ENCODE data around the gene ALKBH1. TPM values are rescaled to one million over a fixed set of nuclear protein-coding genes. Genes with fewer than 3 reads are reported as not detected.

Gene ALKBH1
- total and polyA plus RNA-seq, 5 donors: 7.2 to 10.5 (median 9.5) TPM

GRCh38 chr14:77721437-77721836, 13.6 kb upstream of the ALKBH1 start:
- no peak overlapping the region for H3K27ac ChIP-seq (ENCODE audit: low read length)
- DNase-seq: no peak
- no peak for ATAC-seq
- WGBS: 92% methylated on average over 5 of the region's 5 CpGs
- H3K4me1 ChIP-seq (ENCODE audit: control insufficient read depth, insufficient read depth, low read length): no peaks in the 10 kb centered on the region
- H3K4me3 ChIP-seq (ENCODE audit: low read length): no peak overlapping the region
- intact Hi-C loops (cut with DNase I): no loop called here
- no peaks in the 10 kb centered on the region for H3K27me3 ChIP-seq (ENCODE audit: control insufficient read depth, insufficient read depth)
- no peaks in the 10 kb centered on the region for H3K9me3 ChIP-seq (ENCODE audit: control insufficient read depth, low read length)

GRCh38 chr14:77717608-77718305, 9.9 kb upstream of the ALKBH1 start:
- Histone ChIP-seq H3K27me3 (ENCODE audit: control insufficient read depth, insufficient read depth) (no peaks in the 10 kb centered on the region), H3K9me3 (ENCODE audit: control insufficient read depth, low read length) (no peaks in the 10 kb centered on the region), H3K4me1 (ENCODE audit: control insufficient read depth, insufficient read depth, low read length) (no peaks in the 10 kb centered on the region), H3K4me3 (ENCODE audit: low read length) (no peak overlapping the region), H3K27ac (ENCODE audit: low read length) (no peak overlapping the region)
- 82% methylated on average over 5 of the region's 5 CpGs for WGBS
- DNase-seq: no peak
- intact Hi-C loops (cut with DNase I): no loop called here
- no peak for ATAC-seq

GRCh38 chr14:77714926-77715325, 7.1 kb upstream of the ALKBH1 start:
- no peak overlapping the region for H3K27ac ChIP-seq (ENCODE audit: low read length)
- 89% methylated on average over 6 of the region's 6 CpGs for WGBS
- H3K27me3 ChIP-seq (ENCODE audit: control insufficient read depth, insufficient read depth): no peaks in the 10 kb centered on the region
- intact Hi-C loops (cut with DNase I): no loop called here
- no peak for DNase-seq
- H3K4me3 ChIP-seq (ENCODE audit: low read length): no peak overlapping the region
- no peak for ATAC-seq
- no peaks in the 10 kb centered on the region for H3K4me1 ChIP-seq (ENCODE audit: control insufficient read depth, insufficient read depth, low read length)
- H3K9me3 ChIP-seq (ENCODE audit: control insufficient read depth, low read length): no peaks in the 10 kb centered on the region

GRCh38 chr14:77710364-77710763, 2.5 kb upstream of the ALKBH1 start:
- WGBS: 75% methylated on average over 2 of the region's 2 CpGs
- DNase-seq (no peak), ATAC-seq (no peak)
- Histone ChIP-seq H3K9me3 (ENCODE audit: control insufficient read depth, low read length) (no peaks in the 10 kb centered on the region), H3K4me3 (ENCODE audit: low read length) (no peak overlapping the region), H3K27me3 (ENCODE audit: control insufficient read depth, insufficient read depth) (no peaks in the 10 kb centered on the region), H3K4me1 (ENCODE audit: control insufficient read depth, insufficient read depth, low read length) (peaks cover 3% of the 10 kb centered on the region), H3K27ac (ENCODE audit: low read length) (no peak overlapping the region)
- intact Hi-C loops (cut with DNase I): no loop called here

- Histone ChIP-seq H3K27ac (ENCODE audit: low read length) (no peak overlapping the region), H3K27me3 (ENCODE audit: control insufficient read depth, insufficient read depth) (no peaks in the 10 kb centered on the region), H3K4me1 (ENCODE audit: control insufficient read depth, insufficient read depth, low read length) (peaks cover 3% of the 10 kb centered on the region), H3K4me3 (ENCODE audit: low read length) (peak overlapping the region; percentile 100), H3K9me3 (ENCODE audit: control insufficient read depth, low read length) (no peaks in the 10 kb centered on the region)
- intact Hi-C loops (cut with DNase I): no loop called here
- DNase-seq (no peak), ATAC-seq (no peak)
- 79% methylated on average over 3 of the region's 3 CpGs for WGBS
Measured at GRCh38 chr14:77709412-77709811, 1.6 kb upstream of the ALKBH1 start.

GRCh38 chr14:77708749-77709148, 926 bp upstream of the ALKBH1 start:
- 21% methylated on average over 7 of the region's 7 CpGs for WGBS
- peak overlapping the region; percentile 100 for H3K4me3 ChIP-seq (ENCODE audit: low read length)
- H3K4me1 ChIP-seq (ENCODE audit: control insufficient read depth, insufficient read depth, low read length): peaks cover 3% of the 10 kb centered on the region
- no peak for DNase-seq
- no peak for ATAC-seq
- H3K27ac ChIP-seq (ENCODE audit: low read length): no peak overlapping the region
- intact Hi-C loops (cut with DNase I): no loop called here
- H3K27me3 ChIP-seq (ENCODE audit: control insufficient read depth, insufficient read depth): no peaks in the 10 kb centered on the region
- H3K9me3 ChIP-seq (ENCODE audit: control insufficient read depth, low read length): no peaks in the 10 kb centered on the region

GRCh38 chr14:77707355-77707723, 484 bp downstream of the ALKBH1 start:
- under 1% methylated on average over 14 of the region's 14 CpGs for WGBS
- DNase-seq: no peak
- peak; percentile 33 to 56 for ATAC-seq
- peaks cover 3% of the 10 kb centered on the region for H3K4me1 ChIP-seq (ENCODE audit: control insufficient read depth, insufficient read depth, low read length)
- H3K27me3 ChIP-seq (ENCODE audit: control insufficient read depth, insufficient read depth): no peaks in the 10 kb centered on the region
- no peaks in the 10 kb centered on the region for H3K9me3 ChIP-seq (ENCODE audit: control insufficient read depth, low read length)
- intact Hi-C loops (cut with DNase I): no loop called here
- peak overlapping the region; percentile 100 for H3K4me3 ChIP-seq (ENCODE audit: low read length)
- H3K27ac ChIP-seq (ENCODE audit: low read length): peak overlapping the region; percentile 89

GRCh38 chr14:77691259-77691658, 16.6 kb downstream of the ALKBH1 start:
- 87% methylated on average over 2 of the region's 2 CpGs for WGBS
- peak in 1 of 3 donors; percentile 57 for DNase-seq
- H3K9me3 ChIP-seq (ENCODE audit: control insufficient read depth, low read length): no peaks in the 10 kb centered on the region
- H3K27ac ChIP-seq (ENCODE audit: low read length): no peak overlapping the region
- no peaks in the 10 kb centered on the region for H3K4me1 ChIP-seq (ENCODE audit: control insufficient read depth, insufficient read depth, low read length)
- intact Hi-C loops (cut with DNase I): no loop called here
- no peaks in the 10 kb centered on the region for H3K27me3 ChIP-seq (ENCODE audit: control insufficient read depth, insufficient read depth)
- H3K4me3 ChIP-seq (ENCODE audit: low read length): no peak overlapping the region
- ATAC-seq: peak; percentile 57 to 62

- WGBS: 53% methylated on average over 1 of the region's 1 CpG
- intact Hi-C loops (cut with DNase I): no loop called here
- no peak overlapping the region for H3K4me3 ChIP-seq (ENCODE audit: low read length)
- ATAC-seq (no peak), DNase-seq (no peak)
- no peaks in the 10 kb centered on the region for H3K9me3 ChIP-seq (ENCODE audit: control insufficient read depth, low read length)
- no peaks in the 10 kb centered on the region for H3K4me1 ChIP-seq (ENCODE audit: control insufficient read depth, insufficient read depth, low read length)
- no peak overlapping the region for H3K27ac ChIP-seq (ENCODE audit: low read length)
- H3K27me3 ChIP-seq (ENCODE audit: control insufficient read depth, insufficient read depth): no peaks in the 10 kb centered on the region
Measured at GRCh38 chr14:77682158-77682553, 25.7 kb downstream of the ALKBH1 start.

GRCh38 chr14:77681196-77682157, 26.3 kb downstream of the ALKBH1 start:
- intact Hi-C loops (cut with DNase I): no loop called here
- ATAC-seq: no peak
- no peaks in the 10 kb centered on the region for H3K4me1 ChIP-seq (ENCODE audit: control insufficient read depth, insufficient read depth, low read length)
- no peak overlapping the region for H3K27ac ChIP-seq (ENCODE audit: low read length)
- WGBS: 93% methylated on average over 7 of the region's 7 CpGs
- no peak for DNase-seq
- H3K4me3 ChIP-seq (ENCODE audit: low read length): no peak overlapping the region
- no peaks in the 10 kb centered on the region for H3K9me3 ChIP-seq (ENCODE audit: control insufficient read depth, low read length)
- no peaks in the 10 kb centered on the region for H3K27me3 ChIP-seq (ENCODE audit: control insufficient read depth, insufficient read depth)

- WGBS: 93% methylated on average over 8 of the region's 8 CpGs
- Histone ChIP-seq H3K9me3 (ENCODE audit: control insufficient read depth, low read length) (no peaks in the 10 kb centered on the region), H3K27ac (ENCODE audit: low read length) (no peak overlapping the region), H3K4me1 (ENCODE audit: control insufficient read depth, insufficient read depth, low read length) (no peaks in the 10 kb centered on the region), H3K4me3 (ENCODE audit: low read length) (no peak overlapping the region), H3K27me3 (ENCODE audit: control insufficient read depth, insufficient read depth) (no peaks in the 10 kb centered on the region)
- ATAC-seq: no peak
- intact Hi-C loops (cut with DNase I): no loop called here
- DNase-seq: no peak
Measured at GRCh38 chr14:77674931-77675330, 32.9 kb downstream of the ALKBH1 start.

Data from right cardiac atrium (tissue), 5 donors.